HG03175 (cell line): ENCODE measurements around the gene PIGP.
A peak's percentile ranks its signal among the peaks of the same experiment; 100 is the strongest.
"Not testable (repeated sequence)": the region's sequence is repeated elsewhere in the genome, so short reads cannot be mapped to it uniquely, and the experiment has no call there.

ENCODE experiments used
- ATAC-seq: cut with Tn5 transposase; IDR thresholded peaks from one replicate; pipeline ENCODE4 v1.9.1; 2021; ENCODE audit warnings: mild to moderate bottlenecking, moderate library complexity; ENCODE audit not compliant: unreplicated experiment

The PIGP gene

GRCh38 chr21:37072988-37073416 is at the start of gene PIGP, which contains the start of gene TTC3:
TSS of gene PIGP (minus strand) at chr21:37073071. CDS start at chr21:37072515, 556 bp downstream.
TSS of gene TTC3 (plus strand) at chr21:37073254. CDS start at chr21:37087258, 14,004 bp downstream.
- peak; percentile 72 for ATAC-seq

GRCh38 chr21:37119421-37120218 is 46.7 kb upstream of the PIGP start:
- no peak for ATAC-seq

- no peak for ATAC-seq
Observed at GRCh38 chr21:37118187-37118826, 45.4 kb upstream of the PIGP start.

- ATAC-seq, result no peak
Observed at GRCh38 chr21:37117204-37117603, 44.3 kb upstream of the PIGP start.

- ATAC-seq, result not testable (repeated sequence)
Observed at GRCh38 chr21:37116459-37116858, 43.6 kb upstream of the PIGP start.

GRCh38 chr21:37114301-37114700 is 41.4 kb upstream of the PIGP start:
- not testable (repeated sequence) for ATAC-seq

GRCh38 chr21:37111029-37111428 is 38.2 kb upstream of the PIGP start:
- not testable (repeated sequence) for ATAC-seq

GRCh38 chr21:37106998-37107397 is 34.1 kb upstream of the PIGP start:
- ATAC-seq, result no peak

GRCh38 chr21:37102746-37103145 is 29.9 kb upstream of the PIGP start:
- ATAC-seq, result not testable (repeated sequence)

- ATAC-seq, result no peak
Observed at GRCh38 chr21:37101384-37101783, 28.5 kb upstream of the PIGP start.

- no peak for ATAC-seq
Observed at GRCh38 chr21:37100316-37100715, 27.4 kb upstream of the PIGP start.

- ATAC-seq, result no peak
Observed at GRCh38 chr21:37098751-37099150, 25.9 kb upstream of the PIGP start.

GRCh38 chr21:37095821-37096220 is 22.9 kb upstream of the PIGP start:
- ATAC-seq, result no peak

GRCh38 chr21:37093977-37094376 is 21.1 kb upstream of the PIGP start:
- ATAC-seq, result no peak

- no peak for ATAC-seq
Observed at GRCh38 chr21:37088186-37088735, 15.4 kb upstream of the PIGP start.

- ATAC-seq, result no peak
Observed at GRCh38 chr21:37087188-37087587, 14.3 kb upstream of the PIGP start.

GRCh38 chr21:37085726-37086125 is 12.9 kb upstream of the PIGP start:
- no peak for ATAC-seq

GRCh38 chr21:37082856-37083528 is 10.1 kb upstream of the PIGP start:
- no peak for ATAC-seq

GRCh38 chr21:37082375-37082774 is 9.5 kb upstream of the PIGP start:
- ATAC-seq, result no peak

- ATAC-seq, result no peak
Observed at GRCh38 chr21:37079211-37079824, 6.4 kb upstream of the PIGP start.

GRCh38 chr21:37077403-37077802 is 4.5 kb upstream of the PIGP start:
- no peak for ATAC-seq
